HUES64 (cell line): Measurements from ENCODE around the gene NIT1.

ENCODE experiments used
- H3K27ac ChIP-seq: 2 replicates; pipeline ENCODE4 v1.7.0; 2013; ENCODE audit warnings: low read depth, low read length, inconsistent platforms
- H3K27me3 ChIP-seq: 2 replicates; pipeline ENCODE4 v1.6.1; 2013; ENCODE audit warnings: mild to moderate bottlenecking, low read length; ENCODE audit not compliant: insufficient read depth
- H3K36me3 ChIP-seq: 2 replicates; pipeline ENCODE4 v1.6.1; 2013; ENCODE audit warnings: mild to moderate bottlenecking, low read length; ENCODE audit not compliant: insufficient read depth
- H3K4me1 ChIP-seq: 2 replicates; pipeline ENCODE4 v1.6.1; 2013; ENCODE audit warnings: mild to moderate bottlenecking, low read length, moderate library complexity; ENCODE audit not compliant: insufficient read depth
- H3K4me3 ChIP-seq: 2 replicates; pipeline ENCODE4 v1.5.1; 2013; ENCODE audit warnings: mild to moderate bottlenecking, low read length, moderate library complexity
- H3K9ac ChIP-seq: 2 replicates; pipeline ENCODE4 v1.6.1; 2013; ENCODE audit warnings: mild to moderate bottlenecking, low read depth, low read length
- H3K9me3 ChIP-seq: 2 replicates; pipeline ENCODE4 v1.6.1; 2013; ENCODE audit warnings: low read depth, low read length; ENCODE audit not compliant: insufficient read depth
- WGBS: fragments of 150-250, 120-280 bp; methylation state at CpG from one replicate; pipeline ENCODE4 v1.1.7; 2013; ENCODE audit warnings: missing lambda C conversion rate; 5-methylcytosine and 5-hydroxymethylcytosine counted together

NIT1 gene

DNA sequence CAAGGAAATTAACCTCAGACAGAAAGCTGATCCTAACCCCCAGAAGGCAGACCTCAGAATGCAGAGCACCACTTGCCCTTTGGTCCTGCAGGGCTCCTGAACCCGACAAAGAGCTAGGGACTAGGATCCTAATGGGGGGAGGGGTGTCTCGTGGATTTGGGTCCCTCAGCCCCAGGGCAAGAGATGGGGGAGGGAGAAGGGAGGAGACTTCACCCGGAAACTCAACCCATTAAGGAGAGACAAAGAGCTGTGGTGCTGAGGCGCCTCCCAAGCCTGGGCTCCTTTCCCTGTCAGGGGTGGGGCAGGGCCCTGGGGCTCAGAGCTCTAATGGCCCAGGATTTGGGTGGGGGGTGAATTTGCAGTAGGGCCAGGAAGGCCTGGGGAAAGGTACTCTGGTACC lies 31.4 kb upstream of the NIT1 start:
- no peaks in the 10 kb centered on the region for H3K27me3 ChIP-seq
- peaks cover 19% of the 10 kb centered on the region; the same call in 1 of the 2 replicates for H3K4me1 ChIP-seq
- 73% methylated on average over 4 of the region's 4 CpGs for WGBS
- H3K9ac ChIP-seq, result no peak overlapping the region
- no peaks in the 10 kb centered on the region for H3K36me3 ChIP-seq
- no peak overlapping the region for H3K27ac ChIP-seq
- H3K4me3 ChIP-seq, result no peak overlapping the region
- H3K9me3 ChIP-seq, result no peaks in the 10 kb centered on the region

DNA sequence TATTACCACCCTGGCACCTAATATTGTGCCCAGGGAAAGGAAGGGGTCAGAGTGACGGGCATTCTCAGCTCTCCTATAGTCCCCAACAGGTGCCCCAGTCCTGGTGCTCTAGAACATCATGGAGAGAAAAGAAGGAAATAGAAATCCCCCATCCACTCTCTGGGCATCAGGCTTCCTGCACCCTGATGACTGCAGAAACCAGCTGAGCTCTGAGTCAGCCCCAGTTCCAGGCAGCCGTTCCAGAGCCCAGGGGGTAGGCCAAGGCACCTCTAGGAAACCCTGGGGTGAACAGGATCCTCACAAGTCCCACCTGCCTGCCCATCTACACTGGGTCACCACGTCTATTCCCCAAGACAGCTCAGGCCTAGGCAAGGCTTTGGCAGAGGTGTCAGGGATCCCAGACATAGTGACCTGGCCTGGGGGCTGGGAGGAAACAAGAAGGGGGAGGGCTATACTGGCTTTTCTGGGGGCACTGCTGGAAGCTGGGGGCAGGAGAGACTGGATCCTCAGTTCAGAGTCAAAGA lies 29.3 kb upstream of the NIT1 start:
- peaks cover 15% of the 10 kb centered on the region; the same call in 1 of the 2 replicates for H3K4me1 ChIP-seq
- no peaks in the 10 kb centered on the region for H3K36me3 ChIP-seq
- 87% methylated on average over 2 of the region's 3 CpGs for WGBS
- no peaks in the 10 kb centered on the region for H3K27me3 ChIP-seq
- H3K9ac ChIP-seq, result no peak overlapping the region
- no peaks in the 10 kb centered on the region for H3K9me3 ChIP-seq
- no peak overlapping the region for H3K27ac ChIP-seq
- no peak overlapping the region for H3K4me3 ChIP-seq

DNA sequence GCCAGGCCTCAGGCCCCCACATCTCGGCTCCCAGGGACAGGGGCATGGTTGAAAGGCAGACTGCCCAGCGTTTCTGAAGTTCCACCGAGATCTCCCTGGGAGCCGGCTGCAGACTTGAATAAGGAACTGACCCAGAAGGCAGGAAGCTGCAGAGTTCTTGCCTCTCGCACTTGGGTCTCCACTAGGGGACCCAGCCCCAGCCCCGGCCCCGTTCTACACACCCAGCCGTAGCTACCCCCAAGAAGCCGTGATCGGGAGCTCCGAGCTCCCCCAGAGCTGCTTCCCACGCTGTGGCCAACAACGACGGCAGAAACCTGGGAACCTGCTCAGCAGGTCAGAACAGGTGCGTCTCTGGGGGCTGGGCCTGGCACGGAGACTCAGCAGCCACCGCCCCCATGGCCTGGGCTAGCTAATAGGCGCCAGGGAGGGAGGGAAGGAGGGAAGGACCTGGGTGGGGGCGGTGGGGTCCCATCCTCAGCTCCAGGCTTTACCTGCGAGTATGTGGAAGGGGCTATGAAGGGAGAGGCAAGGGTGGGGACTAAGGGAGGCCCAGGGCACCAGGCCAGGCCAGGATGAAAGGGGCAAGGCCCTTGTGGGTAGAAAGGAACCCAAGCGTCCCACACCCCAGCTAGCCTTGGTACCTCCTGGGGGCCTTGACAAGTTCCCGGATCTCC lies 28.5 kb upstream of the NIT1 start, which contains the start of gene NECTIN4:
Gene NECTIN4 (minus strand): TSS at position 308 of the 674 bp plus-strand sequence. CDS start 262 bp downstream, at position 46.
- WGBS, result 88% methylated on average over 22 of the region's 22 CpGs
- Histone ChIP-seq H3K4me3 (no peak within 1 kb of the TSS), H3K9me3 (no peaks in the 10 kb centered on the region), H3K27me3 (no peaks in the 10 kb centered on the region), H3K4me1 (peaks cover 15% of the 10 kb centered on the region; the same call in 1 of the 2 replicates), H3K9ac (no peak within 1 kb of the TSS), H3K36me3 (no peaks in the 10 kb centered on the region), H3K27ac (no peak within 1 kb of the TSS)

DNA sequence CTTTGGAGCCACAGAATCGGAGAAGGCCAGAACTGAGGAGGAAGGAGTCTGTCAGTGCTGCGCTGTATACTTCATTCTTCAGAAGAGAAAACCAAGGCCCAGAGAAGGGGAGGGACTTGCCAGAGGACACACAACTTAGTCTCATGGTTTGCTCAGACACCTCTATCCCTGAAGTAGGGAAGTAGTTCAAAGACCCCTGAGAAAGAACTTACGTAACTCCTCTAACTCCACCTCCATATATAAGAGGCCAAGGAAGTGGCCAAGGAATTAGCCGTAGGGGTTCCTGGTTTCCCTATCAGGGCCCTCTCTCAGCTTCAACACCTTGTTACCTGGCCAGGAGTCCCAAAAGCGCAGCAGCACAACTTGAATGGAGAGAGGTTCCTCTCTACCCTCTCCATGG lies 28.0 kb upstream of the NIT1 start:
- WGBS, result 93% methylated on average over 5 of the region's 5 CpGs
- Histone ChIP-seq H3K9ac (no peak overlapping the region), H3K4me1 (peaks cover 13% of the 10 kb centered on the region; the same call in 1 of the 2 replicates), H3K36me3 (no peaks in the 10 kb centered on the region), H3K27me3 (no peaks in the 10 kb centered on the region), H3K27ac (no peak overlapping the region), H3K9me3 (no peaks in the 10 kb centered on the region), H3K4me3 (no peak overlapping the region)

DNA sequence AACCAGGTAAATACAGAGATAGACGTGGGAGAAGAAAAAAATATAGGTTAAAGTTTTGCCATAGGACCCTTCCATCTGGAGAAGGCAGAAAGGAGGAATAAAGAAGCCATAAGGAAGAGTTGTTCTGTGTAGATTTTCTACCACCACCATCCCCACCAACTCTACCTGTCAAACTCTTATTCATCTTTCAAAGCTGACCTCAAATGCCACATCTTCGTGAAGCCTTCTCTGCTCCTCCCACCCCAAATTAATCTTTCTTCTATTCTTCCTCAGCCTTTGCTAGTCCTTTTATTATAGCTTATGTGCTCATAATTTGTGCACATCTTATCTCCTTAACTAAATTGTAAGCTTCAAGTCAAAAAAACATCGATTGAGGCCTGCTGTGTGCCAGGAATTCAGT lies 27.3 kb upstream of the NIT1 start:
- Histone ChIP-seq H3K9me3 (no peaks in the 10 kb centered on the region), H3K4me1 (peaks cover 8% of the 10 kb centered on the region; the same call in 1 of the 2 replicates), H3K27ac (no peak overlapping the region), H3K27me3 (no peaks in the 10 kb centered on the region), H3K36me3 (no peaks in the 10 kb centered on the region), H3K9ac (no peak overlapping the region), H3K4me3 (no peak overlapping the region)
- WGBS, result 91% methylated on average over 3 of the region's 3 CpGs

DNA sequence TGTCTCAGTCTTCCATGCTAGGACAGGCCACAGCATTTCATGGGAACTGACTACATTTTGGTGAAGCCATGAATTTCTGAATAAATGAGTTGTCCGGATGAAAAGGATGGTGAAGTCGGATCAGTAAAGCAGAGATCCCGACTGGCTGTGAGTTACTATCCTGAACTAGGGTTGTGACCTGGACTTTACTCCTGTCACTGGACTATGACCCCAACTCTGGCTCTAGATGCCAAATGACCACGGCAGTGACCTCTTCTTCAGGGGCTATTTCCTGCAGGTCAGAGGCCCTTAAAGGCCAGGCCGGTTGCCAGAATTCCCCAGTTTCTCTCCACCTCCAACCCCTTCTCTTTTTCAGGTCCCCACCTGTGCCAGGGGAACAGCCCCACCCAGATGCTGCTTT lies 26.8 kb upstream of the NIT1 start:
- Histone ChIP-seq H3K27ac (no peak overlapping the region), H3K4me3 (no peak overlapping the region), H3K4me1 (peaks cover 6% of the 10 kb centered on the region; the same call in 1 of the 2 replicates), H3K9me3 (no peaks in the 10 kb centered on the region), H3K36me3 (no peaks in the 10 kb centered on the region), H3K27me3 (no peaks in the 10 kb centered on the region), H3K9ac (no peak overlapping the region)
- WGBS, result 93% methylated on average over 5 of the region's 5 CpGs

DNA sequence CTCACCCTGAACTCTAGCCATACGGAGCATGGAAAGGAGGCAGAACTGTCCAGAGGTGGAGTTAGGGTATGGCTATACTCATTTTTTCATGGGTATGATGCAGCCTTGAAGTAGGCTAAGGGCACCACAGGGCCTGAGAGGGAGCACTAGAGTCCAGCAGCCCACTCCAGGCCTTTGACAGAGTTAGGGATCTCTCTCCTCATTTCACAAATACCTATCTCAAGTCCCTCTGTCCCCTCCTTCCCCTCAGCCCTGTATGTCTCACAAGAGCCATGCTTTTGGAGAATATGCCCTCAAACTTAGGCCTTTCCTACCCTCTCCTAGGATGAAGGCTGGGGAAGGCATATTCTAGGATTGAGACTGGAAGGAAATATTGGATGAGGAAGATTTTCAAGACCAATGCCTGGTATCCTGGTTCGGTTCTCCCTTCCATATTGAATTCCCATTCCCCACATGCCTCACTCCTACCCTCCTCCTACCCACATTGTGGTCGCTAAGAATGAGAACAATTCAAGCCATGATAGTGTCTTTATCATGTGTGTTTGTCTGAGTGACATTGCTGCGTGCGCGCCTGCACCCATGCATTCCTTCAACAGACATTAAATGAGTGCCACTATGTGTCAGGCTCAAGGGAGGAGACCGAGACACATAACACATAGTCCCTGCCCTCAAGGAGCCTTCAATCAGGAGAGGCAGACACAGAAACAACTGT lies 26.0 kb upstream of the NIT1 start:
- Histone ChIP-seq H3K9me3 (no peaks in the 10 kb centered on the region), H3K9ac (no peak overlapping the region), H3K27me3 (no peaks in the 10 kb centered on the region), H3K27ac (no peak overlapping the region), H3K4me3 (no peak overlapping the region), H3K4me1 (no peaks in the 10 kb centered on the region), H3K36me3 (no peaks in the 10 kb centered on the region)
- 82% methylated on average over 7 of the region's 7 CpGs for WGBS

DNA sequence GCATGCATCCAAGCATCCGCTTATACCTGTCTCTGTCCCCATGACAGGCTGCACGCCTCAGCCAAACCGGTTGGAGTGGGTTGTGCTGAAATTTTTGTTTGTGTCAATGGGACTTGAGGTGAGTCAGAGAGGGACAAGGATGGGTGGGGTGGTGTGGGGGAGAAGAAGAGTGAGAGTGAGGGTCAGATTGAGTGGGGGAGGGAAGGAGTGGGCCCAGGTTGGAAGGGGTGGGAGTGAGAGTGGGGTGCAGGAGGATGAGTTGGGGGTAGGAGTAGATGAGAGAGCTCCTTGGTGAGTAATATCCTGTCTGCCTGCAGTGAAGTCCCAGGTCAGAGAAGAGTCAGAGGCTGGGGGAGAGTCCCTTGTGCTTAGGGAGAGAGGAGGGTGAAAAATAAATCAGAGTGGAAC lies 25.3 kb upstream of the NIT1 start:
- H3K27me3 ChIP-seq, result no peaks in the 10 kb centered on the region
- no peaks in the 10 kb centered on the region for H3K36me3 ChIP-seq
- no peaks in the 10 kb centered on the region for H3K9me3 ChIP-seq
- no peak overlapping the region for H3K9ac ChIP-seq
- no peak overlapping the region for H3K4me3 ChIP-seq
- no peak overlapping the region for H3K27ac ChIP-seq
- no peaks in the 10 kb centered on the region for H3K4me1 ChIP-seq
- 81% methylated on average over 3 of the region's 3 CpGs for WGBS

DNA sequence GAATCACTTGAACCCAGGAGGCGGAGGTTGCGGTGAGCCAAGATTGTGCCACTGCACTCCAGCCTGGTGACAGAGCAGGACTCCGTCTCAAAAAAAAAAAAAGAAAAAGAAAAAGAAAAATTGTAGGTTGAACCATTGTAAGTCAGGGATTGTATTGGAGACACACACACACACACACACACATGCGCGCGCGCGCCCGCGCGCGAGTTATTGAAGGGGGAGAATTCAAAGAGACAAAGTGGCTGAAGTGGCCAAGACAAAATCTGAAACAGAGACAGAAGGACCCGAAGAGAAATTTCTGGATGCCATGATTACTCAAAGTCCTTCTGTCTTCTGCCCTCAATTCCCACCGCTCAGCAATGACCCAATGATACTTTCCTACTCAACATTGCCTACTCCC lies 23.4 kb upstream of the NIT1 start:
- Histone ChIP-seq H3K27ac (no peak overlapping the region), H3K9me3 (no peaks in the 10 kb centered on the region), H3K4me1 (no peaks in the 10 kb centered on the region), H3K27me3 (no peaks in the 10 kb centered on the region), H3K9ac (no peak overlapping the region), H3K4me3 (no peak overlapping the region), H3K36me3 (no peaks in the 10 kb centered on the region)
- WGBS, result 92% methylated on average over 7 of the region's 14 CpGs

DNA sequence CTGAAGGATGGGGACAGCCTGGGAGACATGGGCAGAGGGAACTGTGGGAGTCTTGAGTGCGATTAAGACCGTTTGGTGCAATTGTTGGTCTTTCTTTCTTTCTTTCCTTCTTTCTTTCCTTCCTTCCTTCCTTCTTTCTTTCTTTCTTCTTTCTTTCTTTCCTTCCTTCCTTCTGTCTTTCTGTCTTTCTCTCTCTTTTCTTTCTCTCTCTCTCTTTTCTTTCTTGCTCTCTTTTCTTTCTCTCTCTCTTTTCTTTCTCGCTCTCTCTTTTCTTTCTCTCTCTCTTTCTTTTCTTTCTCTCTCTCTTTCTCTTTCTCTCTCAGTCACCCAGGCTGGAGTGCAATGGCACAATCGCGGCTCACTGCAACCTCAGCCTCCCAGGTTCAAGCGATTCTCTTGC lies 22.7 kb upstream of the NIT1 start:
- Histone ChIP-seq H3K4me1 (no peaks in the 10 kb centered on the region), H3K9me3 (no peaks in the 10 kb centered on the region), H3K36me3 (peaks cover 6% of the 10 kb centered on the region), H3K4me3 (no peak overlapping the region), H3K9ac (no peak overlapping the region), H3K27me3 (no peaks in the 10 kb centered on the region), H3K27ac (no peak overlapping the region)
- WGBS, result 97% methylated on average over 6 of the region's 6 CpGs

DNA sequence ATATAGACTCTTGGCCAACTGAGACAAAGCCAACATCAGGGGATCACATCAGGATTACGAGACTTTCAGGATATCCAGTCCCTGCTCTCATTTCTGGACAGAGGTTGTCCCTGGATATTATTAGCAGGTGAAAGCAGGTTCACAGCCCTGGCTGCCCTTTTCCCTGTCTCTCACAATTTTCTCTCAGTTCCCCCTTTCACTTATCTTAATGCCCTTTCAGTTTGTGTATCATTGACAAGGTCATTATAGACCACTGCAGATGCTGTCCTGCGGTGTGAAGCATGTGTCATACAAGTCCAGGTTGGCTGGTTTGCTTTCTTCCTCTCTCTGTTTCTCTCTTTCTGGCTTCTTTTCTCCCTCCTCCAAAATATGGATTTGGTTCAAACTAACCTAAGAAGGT lies 21.9 kb upstream of the NIT1 start:
- no peaks in the 10 kb centered on the region for H3K4me1 ChIP-seq
- whole genome bisulfite sequencing, result 72% methylated on average over 2 of the region's 2 CpGs
- H3K27ac ChIP-seq, result no peak overlapping the region

More for the DNA sequence above, 21.9 kb upstream of the NIT1 start:
- Histone ChIP-seq H3K36me3 (peaks cover 13% of the 10 kb centered on the region), H3K4me3 (no peak overlapping the region), H3K27me3 (no peaks in the 10 kb centered on the region), H3K9me3 (no peaks in the 10 kb centered on the region), H3K9ac (no peak overlapping the region)
